ENCODE measurements around the gene ADCY3.

DNA sequence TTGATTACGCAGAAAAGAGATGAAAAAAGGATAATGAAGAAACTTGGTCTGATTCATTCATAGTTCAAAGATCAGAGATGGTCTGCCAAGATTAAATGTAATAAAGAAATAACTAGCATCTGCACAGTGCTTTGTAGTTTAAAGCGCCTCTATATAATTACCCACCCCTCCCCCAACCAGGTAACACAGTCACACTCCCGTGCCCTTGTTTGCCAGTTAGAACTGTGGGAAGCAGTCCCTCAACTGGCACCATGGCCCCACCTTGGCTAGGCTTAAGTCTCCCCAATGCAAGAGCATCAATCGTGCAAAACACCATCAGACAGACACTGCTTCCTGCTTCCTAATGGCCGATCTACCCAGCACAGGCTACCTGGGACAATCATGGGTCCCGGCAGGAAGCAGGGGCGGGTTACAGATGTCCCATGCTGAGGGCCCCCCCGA is 11.6 kb downstream of the ADCY3 start:
- no peak for TF ChIP-seq EZH2 (IDR thresholded peaks at IDR 0.05; ENCODE audit: borderline replicate concordance, insufficient read depth, low read length, poor library complexity, severe bottlenecking)
- no peak for TF ChIP-seq RAD21 (conservative IDR thresholded peaks at IDR 0.05)
- TF ChIP-seq, protein P1, sequence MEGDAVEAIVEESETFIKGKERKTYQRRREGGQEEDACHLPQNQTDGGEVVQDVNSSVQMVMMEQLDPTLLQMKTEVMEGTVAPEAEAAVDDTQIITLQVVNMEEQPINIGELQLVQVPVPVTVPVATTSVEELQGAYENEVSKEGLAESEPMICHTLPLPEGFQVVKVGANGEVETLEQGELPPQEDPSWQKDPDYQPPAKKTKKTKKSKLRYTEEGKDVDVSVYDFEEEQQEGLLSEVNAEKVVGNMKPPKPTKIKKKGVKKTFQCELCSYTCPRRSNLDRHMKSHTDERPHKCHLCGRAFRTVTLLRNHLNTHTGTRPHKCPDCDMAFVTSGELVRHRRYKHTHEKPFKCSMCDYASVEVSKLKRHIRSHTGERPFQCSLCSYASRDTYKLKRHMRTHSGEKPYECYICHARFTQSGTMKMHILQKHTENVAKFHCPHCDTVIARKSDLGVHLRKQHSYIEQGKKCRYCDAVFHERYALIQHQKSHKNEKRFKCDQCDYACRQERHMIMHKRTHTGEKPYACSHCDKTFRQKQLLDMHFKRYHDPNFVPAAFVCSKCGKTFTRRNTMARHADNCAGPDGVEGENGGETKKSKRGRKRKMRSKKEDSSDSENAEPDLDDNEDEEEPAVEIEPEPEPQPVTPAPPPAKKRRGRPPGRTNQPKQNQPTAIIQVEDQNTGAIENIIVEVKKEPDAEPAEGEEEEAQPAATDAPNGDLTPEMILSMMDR (IDR thresholded peaks at IDR 0.05; ENCODE audit: poor library complexity, severe bottlenecking) = no peak
- TF ChIP-seq POLR2AphosphoS5 (IDR thresholded peaks at IDR 0.05) = no peak
- no peak for TF ChIP-seq REST (IDR thresholded peaks at IDR 0.05; ENCODE audit: borderline replicate concordance)
- TF ChIP-seq TAF1 (IDR thresholded peaks at IDR 0.05; ENCODE audit: low read depth) = no peak
- TF ChIP-seq EP300 (conservative IDR thresholded peaks at IDR 0.05; ENCODE audit: poor library complexity, severe bottlenecking) = no peak
- TF ChIP-seq SMC3 (conservative IDR thresholded peaks at IDR 0.05; ENCODE audit: poor library complexity) = no peak
- no peak for TF ChIP-seq MXI1 (conservative IDR thresholded peaks at IDR 0.05; ENCODE audit: poor library complexity, severe bottlenecking)

Data from neural cell (in vitro differentiated cells).